Cortex of kidney (tissue), 1 donor: ENCODE measurements around the gene AHRR.
"Not testable (repeated sequence)": the region's sequence is repeated elsewhere in the genome, so short reads cannot be mapped to it uniquely, and the experiment has no call there.

Source experiments
- DNase-seq: peaks from one replicate; lab custom pipeline; 2025; lab: John Stamatoyannopoulos, UW

The AHRR gene

GRCh38 chr5:378976-379742 lies 57.6 kb downstream of the AHRR start:
- no peak for DNase-seq

DNA sequence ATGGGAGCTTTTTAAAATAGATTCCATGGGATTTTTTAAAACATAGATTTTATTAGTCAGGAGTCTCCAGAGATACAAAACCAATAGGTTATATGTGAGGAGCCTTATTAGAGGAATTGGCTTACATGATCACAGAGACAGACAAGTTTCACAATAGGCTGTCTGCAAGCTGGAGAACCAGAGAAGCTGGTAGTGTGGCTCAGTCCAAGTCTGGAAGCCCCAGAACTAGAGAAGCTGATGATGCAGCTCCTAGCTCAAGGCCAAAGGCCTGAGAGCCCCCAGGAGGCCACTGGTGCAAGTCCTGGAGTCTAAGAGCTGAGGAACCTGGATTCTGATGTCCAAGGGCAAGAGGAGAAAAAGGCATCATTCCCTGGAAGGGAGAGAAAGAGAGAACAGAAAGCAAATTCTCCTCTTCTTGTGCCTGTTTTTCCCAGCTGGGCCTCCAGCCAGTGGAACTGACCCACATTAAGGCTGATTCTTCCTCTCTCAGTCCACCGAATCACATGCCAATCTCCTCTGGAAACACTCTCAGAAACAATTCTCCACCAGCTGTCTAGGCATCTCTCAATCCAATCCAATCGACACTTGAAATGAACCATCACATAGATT lies 59.3 kb downstream of the AHRR start:
- no peak for DNase-seq

DNA sequence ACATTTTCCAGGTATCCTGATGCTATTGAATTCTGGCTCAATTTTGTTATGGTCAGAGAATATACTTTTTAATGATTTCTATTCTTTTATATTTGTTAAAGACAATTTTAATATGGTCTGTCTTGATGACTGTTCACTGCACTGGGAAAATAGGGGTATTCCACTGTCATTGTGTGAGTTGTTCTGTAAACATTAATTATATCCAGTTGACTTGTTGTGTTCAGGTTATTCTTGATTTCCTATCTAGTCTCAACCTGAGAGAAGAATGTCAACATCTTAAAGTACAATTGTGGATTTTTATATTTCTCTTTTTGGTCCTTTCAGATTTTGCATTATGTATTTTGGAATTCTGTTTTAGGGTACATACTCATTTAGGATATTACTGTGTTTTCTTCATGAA lies 61.6 kb downstream of the AHRR start:
- no peak for DNase-seq

DNA sequence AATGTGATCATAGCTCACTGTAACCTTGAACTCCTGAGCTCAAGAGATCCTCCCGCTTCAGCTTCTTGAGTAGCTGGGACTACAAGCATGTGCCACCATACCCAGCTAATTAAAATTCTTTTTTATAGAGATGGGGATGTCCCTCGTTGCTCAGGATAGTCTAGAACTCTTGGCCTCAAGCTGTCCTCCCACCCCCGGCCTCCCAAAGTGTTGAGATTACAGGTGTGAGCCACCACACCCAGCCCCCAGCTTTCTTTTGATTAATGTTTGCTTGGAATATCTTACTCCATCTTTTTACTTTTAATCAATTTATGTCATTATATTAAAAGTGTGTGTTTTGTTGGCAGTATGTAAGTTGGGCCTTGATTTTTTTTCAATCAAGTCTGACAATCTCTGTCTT lies 62.1 kb downstream of the AHRR start:
- DNase-seq: no peak

DNA sequence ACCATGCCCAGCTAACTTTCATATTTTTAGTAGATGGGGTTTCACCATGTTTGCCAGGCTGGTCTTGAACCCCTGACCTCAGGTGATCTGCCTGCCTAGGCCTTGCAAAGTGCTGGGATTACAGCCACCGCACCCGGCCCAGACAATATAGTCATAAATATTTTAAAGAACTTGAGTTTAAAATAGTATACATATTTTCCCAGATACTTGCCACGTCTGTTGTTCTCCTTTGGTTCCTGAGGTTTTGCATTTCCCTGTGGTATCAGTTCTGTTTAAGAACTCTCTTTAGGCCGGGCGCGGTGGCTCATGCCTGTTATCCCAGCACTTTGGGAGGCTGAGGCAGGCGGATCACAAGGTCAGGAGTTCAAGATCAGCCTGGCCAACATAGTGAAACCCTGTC lies 63.1 kb downstream of the AHRR start:
- not testable (repeated sequence) for DNase-seq

DNA sequence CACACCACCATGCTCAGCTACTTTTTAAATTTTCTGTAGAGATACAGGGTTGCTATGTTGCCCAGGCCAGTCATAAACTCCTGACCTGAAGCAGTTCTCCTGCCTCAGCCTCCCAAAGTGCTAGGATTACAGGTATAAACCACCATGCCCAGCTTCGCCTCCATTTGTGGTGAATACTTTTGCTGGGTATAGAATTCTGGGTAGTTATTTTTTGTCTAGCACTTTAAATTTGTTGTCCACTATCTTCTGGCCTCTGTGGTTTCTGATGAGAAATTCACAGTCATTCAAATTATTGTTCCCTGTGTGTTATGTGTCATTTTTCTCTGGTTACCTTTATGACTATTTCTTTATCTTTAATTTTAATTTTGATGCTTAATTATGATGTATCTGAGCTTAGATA lies 63.8 kb downstream of the AHRR start:
- no peak for DNase-seq

DNA sequence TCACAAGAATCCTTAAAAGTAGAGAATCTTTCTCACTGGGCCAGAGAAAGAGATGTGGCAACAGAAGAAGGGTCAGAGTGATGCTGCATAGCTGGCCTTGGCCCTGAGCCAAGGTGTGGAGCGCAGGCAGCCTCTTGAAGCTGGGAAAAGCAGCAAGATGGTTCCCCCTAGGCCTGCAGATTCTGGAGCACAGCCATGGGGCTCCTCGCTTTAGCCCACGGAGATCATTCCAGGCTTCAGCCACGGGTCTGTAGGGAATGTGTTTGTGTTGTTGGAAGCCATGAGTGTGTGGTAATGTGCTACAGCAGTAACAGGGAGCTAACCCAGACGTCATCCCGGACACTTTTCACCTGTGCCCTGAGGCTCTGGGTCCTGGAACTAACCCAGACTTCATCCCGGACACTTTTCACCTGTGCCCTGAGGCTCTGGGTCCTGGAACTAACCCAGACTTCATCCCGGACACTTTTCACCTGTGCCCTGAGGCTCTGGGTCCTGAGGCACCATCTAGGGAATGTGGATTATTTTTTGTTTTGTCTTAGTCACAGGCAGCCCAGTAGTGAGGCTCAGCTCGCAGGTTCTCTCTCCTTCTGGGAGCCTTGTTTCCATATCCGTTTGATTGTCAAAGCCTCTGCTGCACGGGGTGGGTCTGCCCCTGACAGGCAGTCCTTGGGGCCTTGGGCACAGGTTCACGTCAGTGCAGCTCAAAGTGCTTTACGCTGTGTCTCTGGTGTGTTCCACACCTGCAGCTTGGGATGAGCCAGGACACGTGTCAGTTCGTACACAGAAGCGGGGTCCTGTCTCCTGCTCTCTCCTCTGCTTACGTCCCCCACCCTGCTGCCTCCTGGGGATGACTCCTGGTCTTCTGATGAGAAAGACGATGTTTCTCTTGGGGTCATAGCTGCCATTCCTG lies 65.2 kb downstream of the AHRR start:
- no peak for DNase-seq

DNA sequence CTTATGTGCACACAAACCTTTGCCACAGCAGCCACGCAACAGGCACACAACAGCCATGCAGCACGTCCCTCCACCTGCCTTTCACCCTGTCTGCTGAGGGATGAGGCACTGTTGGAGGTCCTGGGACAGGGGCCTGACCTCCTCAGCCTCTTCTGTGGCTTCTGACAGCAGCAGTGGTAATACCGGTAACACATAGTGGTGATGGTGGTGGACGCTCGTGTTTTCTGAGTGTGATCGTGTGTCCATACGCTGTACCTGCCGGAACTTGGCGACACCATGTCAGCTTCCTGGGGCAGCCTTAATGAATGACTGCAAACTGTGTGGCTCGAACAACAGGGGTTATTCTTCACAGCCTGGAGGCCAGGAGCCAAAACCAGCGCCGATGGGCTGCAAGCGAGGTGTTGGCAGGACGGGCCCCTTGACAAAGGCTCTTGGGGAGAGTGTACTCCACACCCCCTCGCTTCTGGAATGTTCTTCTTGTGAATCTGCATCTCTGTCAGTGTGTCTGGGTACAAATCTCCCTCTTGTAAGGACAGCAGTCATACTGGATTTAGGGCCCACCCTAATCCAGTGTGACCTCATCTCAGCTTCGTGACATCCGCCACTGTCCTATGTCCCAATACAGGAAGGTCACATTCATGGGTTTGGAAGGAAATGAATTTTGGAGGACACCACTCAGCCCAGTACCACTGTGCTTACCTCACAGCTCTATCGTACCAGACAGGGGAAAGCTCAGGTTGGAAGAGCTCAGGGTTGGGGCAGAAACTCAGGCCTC lies 66.2 kb downstream of the AHRR start:
- DNase-seq: no peak

- no peak for DNase-seq
Observed at GRCh38 chr5:388266-389196, 67.0 kb downstream of the AHRR start.

DNA sequence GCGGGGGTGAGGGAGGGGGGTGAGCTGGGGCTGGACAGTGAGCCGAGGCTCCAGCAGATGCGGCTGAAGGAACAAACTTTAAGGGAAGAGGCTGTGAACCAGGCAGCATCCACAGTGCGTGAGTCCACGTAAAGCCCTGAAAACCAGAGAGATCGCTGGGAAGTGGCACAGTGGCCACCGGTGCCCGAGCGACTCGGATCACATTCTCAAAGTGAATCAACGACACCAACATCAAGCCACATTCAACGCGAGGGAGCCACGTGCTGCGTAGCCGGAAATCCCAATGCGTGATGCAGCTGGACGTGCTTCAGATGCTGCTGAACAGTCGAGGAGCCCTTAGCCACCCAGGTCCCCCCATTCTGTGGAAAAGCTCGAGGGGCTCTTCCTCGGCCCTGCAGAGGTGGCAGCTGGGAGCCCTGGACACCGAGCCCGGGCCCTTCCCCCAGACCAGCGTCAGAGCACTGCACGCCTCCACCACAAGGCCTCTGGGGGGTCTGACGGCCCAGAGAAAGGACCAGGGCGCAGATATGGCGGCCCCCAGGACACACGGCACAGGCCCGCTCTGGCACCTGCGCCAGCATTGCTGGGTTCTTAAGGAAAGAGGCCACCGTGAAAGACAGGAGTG lies 67.8 kb downstream of the AHRR start:
- no peak for DNase-seq

- DNase-seq: no peak
Observed at GRCh38 chr5:389891-390622, 68.5 kb downstream of the AHRR start.

DNA sequence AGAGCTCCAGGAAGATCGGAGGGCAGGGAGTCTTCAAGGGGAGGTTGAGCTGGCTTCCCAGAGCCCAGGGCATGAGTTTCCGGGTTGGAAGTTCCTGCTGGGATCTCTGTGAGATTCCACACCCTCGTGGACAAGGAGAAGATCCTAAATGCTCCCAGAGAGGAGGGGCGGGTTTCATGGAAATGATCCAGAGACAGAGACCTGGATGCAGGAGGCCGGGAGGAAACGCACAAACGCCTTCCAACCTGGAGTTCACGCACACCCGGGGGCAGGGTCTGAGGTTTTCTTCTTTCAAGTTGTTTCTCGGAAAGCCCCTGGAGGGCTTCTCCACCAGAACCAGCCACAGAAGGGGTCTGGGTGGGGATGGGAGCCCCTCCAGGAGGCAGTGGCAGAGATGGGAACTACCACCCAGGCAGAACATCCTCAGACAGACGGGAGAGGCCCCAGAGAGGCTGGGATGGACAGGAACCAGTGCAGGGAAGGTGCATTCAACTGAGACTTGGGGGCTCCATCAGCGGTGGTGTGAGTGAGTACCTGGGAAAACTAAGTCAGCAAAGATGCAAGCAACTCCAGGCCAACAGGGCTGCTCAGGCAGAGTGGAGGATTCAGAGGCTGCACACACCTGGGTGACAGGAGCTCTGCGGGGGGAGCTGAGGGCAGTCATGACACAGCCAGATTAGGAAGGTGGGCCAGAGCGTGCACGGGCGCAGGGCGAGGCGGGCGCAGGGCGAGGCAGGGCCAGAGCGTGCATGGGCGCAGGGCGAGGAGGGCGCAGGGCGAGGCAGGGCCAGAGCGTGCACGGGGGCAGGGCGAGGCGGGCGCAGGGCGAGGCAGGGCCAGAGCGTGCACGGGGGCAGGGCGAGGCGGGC lies 69.3 kb downstream of the AHRR start:
- DNase-seq: no peak

GRCh38 chr5:392431-392988 lies 71.0 kb downstream of the AHRR start:
- DNase-seq: no peak

- DNase-seq: no peak
Observed at GRCh38 chr5:393846-394275, 72.3 kb downstream of the AHRR start.

DNA sequence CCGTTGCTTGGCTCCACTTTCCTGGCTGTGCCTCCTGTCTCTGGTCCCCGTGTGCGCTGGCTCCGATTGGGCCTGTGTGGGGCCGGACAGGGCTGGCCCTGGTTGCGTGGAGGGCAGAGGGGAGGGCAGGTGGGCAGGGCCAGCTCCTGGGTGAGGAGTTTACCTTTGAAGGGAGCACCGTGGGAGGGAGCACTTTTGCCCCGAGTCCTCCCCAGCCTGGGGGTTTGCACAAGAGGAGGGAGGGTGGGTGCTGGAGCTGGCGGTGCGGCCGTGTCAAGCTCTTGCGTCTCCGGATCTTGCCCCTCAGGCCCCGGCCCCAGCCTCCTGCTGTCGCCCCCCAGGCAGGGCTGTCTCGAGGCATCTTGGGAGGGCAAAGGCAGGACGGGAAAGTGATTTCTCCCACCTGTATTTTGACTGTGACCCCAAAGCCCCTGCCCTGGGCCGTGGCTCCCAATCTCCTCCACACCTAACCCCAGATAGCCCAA lies 73.2 kb downstream of the AHRR start:
- DNase-seq: no peak

- DNase-seq: no peak
Observed at GRCh38 chr5:395156-395920, 73.8 kb downstream of the AHRR start.

- no peak for DNase-seq
Observed at GRCh38 chr5:395921-396530, 74.5 kb downstream of the AHRR start.
